Neural cell (in vitro differentiated cells): ENCODE data around the gene ASIC5. TPM values are rescaled to one million over a fixed set of nuclear protein-coding genes. Genes with fewer than 3 reads are reported as not detected.

Experiments used
- H2AFZ ChIP-seq: fragments of 200-600, 300-800 bp; sonication (generic), shearing (Covaris generic); 2 replicates; pipeline ENCODE4 v1.6.0; 2014; ENCODE audit warnings: low read depth, mild to moderate bottlenecking, antibody characterized with exemption, low read length, moderate library complexity
- H3F3A ChIP-seq: fragments of 200-600 bp; shearing (Covaris generic); 2 replicates; pipeline ENCODE4 v1.6.1; 2016; ENCODE audit warnings: mild to moderate bottlenecking, moderate library complexity, mixed read lengths, antibody characterized with exemption, low read length; ENCODE audit not compliant: insufficient read depth, poor library complexity, severe bottlenecking
- H3K27ac ChIP-seq: fragments of 200-600, 300-800 bp; sonication (generic), shearing (Covaris generic); 2 replicates; pipeline ENCODE4 v1.5.1; 2014; ENCODE audit warnings: mild to moderate bottlenecking, low read length, moderate library complexity
- H3K27me3 ChIP-seq: fragments of 300-800, 200-600 bp; sonication (generic), shearing (Covaris generic); 2 replicates; pipeline ENCODE4 v1.6.0; 2014; ENCODE audit warnings: mild to moderate bottlenecking, low read depth, low read length, moderate library complexity; ENCODE audit not compliant: insufficient read depth
- H3K36me3 ChIP-seq: fragments of 300-800, 200-600 bp; sonication (generic), shearing (Covaris generic); 2 replicates; pipeline ENCODE4 v1.5.1; 2014; ENCODE audit warnings: mild to moderate bottlenecking, antibody characterized with exemption, low read length, moderate library complexity; ENCODE audit not compliant: insufficient read depth
- H3K4me2 ChIP-seq: fragments of 300-800, 200-600 bp; sonication (generic), shearing (Covaris generic); 2 replicates; pipeline ENCODE4 v1.6.0; 2014; ENCODE audit warnings: mild to moderate bottlenecking, low read length
- H3K4me3 ChIP-seq: fragments of 300-800, 200-600 bp; sonication (generic), shearing (Covaris generic); 2 replicates; pipeline ENCODE4 v1.5.1; 2014; ENCODE audit warnings: mild to moderate bottlenecking, low read length, moderate library complexity
- H3K79me2 ChIP-seq: fragments of 200-600 bp; shearing (Covaris generic); replicated peaks from 2 replicates; pipeline ENCODE4 v1.6.0; 2014; ENCODE audit warnings: mild to moderate bottlenecking, low read length, moderate library complexity; ENCODE audit not compliant: insufficient read depth
- H3K9ac ChIP-seq: fragments of 300-800, 200-600 bp; sonication (generic), shearing (Covaris generic); 2 replicates; pipeline ENCODE4 v1.6.1; 2016; ENCODE audit warnings: mild to moderate bottlenecking, low read length, mixed read lengths
- H3K9me2 ChIP-seq: fragments of 200-600 bp; shearing (Covaris generic); 2 replicates; pipeline ENCODE4 v1.6.1; 2016; ENCODE audit warnings: mild to moderate bottlenecking, low read length, mixed read lengths; ENCODE audit not compliant: insufficient read depth
- H3K9me3 ChIP-seq: fragments of 200-600, 300-800 bp; sonication (generic), shearing (Covaris generic); 2 replicates; pipeline ENCODE4 v1.6.1; 2016; ENCODE audit warnings: mild to moderate bottlenecking, mixed run types, low read length, moderate library complexity, mixed read lengths
- H4K20me1 ChIP-seq: fragments of 200-600 bp; shearing (Covaris generic); 2 replicates; pipeline ENCODE4 v1.6.1; 2016; ENCODE audit warnings: mild to moderate bottlenecking, mixed run types; ENCODE audit not compliant: insufficient read depth
- EP300 ChIP-seq: fragments of 450-650 bp; conservative IDR thresholded peaks from 2 replicates; pipeline ENCODE4 v1.6.1; 2014; ENCODE audit warnings: antibody characterized with exemption, mild to moderate bottlenecking, moderate library complexity; ENCODE audit not compliant: poor library complexity, severe bottlenecking
- EZH2 ChIP-seq: fragments of 200-600, 300-800 bp; shearing (Covaris generic), sonication (generic); IDR thresholded peaks from 2 replicates; pipeline ENCODE4 v1.6.1; 2014; ENCODE audit warnings: antibody characterized with exemption, low read length, borderline replicate concordance, mild to moderate bottlenecking; ENCODE audit not compliant: insufficient read depth, poor library complexity, severe bottlenecking
- MXI1 ChIP-seq: fragments of 450-650 bp; conservative IDR thresholded peaks from 2 replicates; pipeline ENCODE4 v1.6.1; 2014; ENCODE audit warnings: antibody characterized with exemption, mild to moderate bottlenecking; ENCODE audit not compliant: poor library complexity, severe bottlenecking
- POLR2AphosphoS5 ChIP-seq: IDR thresholded peaks from 2 replicates; pipeline ENCODE4 v1.6.1; 2012
- RAD21 ChIP-seq: fragments of 450-650 bp; conservative IDR thresholded peaks from 2 replicates; pipeline ENCODE4 v1.6.1; 2014; ENCODE audit warnings: antibody characterized with exemption, mild to moderate bottlenecking, moderate library complexity
- SMC3 ChIP-seq: fragments of 450-650 bp; conservative IDR thresholded peaks from 2 replicates; pipeline ENCODE4 v1.6.1; 2014; ENCODE audit warnings: antibody characterized with exemption, mild to moderate bottlenecking, moderate library complexity; ENCODE audit not compliant: poor library complexity
- TAF1 ChIP-seq: IDR thresholded peaks from 2 replicates; pipeline ENCODE4 v1.6.1; 2012; ENCODE audit warnings: low read depth
- polyA plus RNA-seq: library from polyadenylated mRNA; depleted of rRNA; stranded (reverse); fragments of >200 nt; gene quantifications from 2 replicates; pipeline ENCODE4 v1.2.3, GENCODE V29; 2014
- TF ChIP-seq, protein P1 (sequence below): fragments of 450-650 bp; IDR thresholded peaks from 2 replicates; pipeline ENCODE4 v1.5.1; 2014; ENCODE audit warnings: antibody characterized with exemption, mild to moderate bottlenecking, moderate library complexity; ENCODE audit not compliant: poor library complexity, severe bottlenecking
- TF ChIP-seq, protein P2 (sequence below): IDR thresholded peaks from 2 replicates; pipeline ENCODE4 v1.6.1; 2012; ENCODE audit warnings: borderline replicate concordance

ASIC5 gene
- polyA plus RNA-seq, 1 donor from 2014 or later = not detected

DNA sequence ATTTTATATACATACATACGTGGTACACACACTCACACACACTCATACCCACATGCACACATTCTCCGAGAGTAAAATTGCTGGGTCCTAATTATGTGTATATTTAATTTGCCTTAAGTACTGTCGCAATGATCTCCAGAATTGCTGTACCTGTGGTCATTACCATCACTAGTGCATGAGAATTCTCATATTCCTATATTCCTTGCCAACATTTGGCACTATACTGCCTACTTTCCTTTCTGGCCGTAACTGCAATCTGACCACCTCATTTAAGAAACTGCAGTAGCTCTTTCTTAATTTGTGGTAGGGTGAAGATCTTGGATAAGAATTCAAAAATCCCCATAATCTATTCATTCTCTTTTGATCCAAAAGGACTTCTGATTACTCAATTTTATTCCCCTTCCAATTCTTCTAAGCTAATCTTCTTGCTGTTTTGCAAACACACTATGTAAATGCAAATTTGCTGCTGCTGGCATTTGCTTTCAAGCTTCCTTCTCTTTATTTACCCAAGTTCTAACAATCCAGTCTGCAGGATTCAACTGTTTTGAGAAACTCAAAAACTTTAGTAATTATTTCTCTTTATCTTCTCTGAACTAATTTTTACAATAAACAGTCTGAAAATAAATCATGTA, 45.1 kb downstream of the ASIC5 start:
- Histone ChIP-seq H3K4me2 (no peak overlapping the region), H3K36me3 (no peaks in the 10 kb centered on the region), H4K20me1 (no peaks in the 10 kb centered on the region), H3K79me2 (no peaks in the 10 kb centered on the region), H3K27ac (no peak overlapping the region), H3K9me3 (no peaks in the 10 kb centered on the region), H3K27me3 (no peaks in the 10 kb centered on the region), H3F3A (no peaks in the 10 kb centered on the region), H2AFZ (no peak overlapping the region), H3K4me3 (no peak overlapping the region), H3K9ac (no peak overlapping the region), H3K9me2 (no peaks in the 10 kb centered on the region)
- TF ChIP-seq, protein P1, sequence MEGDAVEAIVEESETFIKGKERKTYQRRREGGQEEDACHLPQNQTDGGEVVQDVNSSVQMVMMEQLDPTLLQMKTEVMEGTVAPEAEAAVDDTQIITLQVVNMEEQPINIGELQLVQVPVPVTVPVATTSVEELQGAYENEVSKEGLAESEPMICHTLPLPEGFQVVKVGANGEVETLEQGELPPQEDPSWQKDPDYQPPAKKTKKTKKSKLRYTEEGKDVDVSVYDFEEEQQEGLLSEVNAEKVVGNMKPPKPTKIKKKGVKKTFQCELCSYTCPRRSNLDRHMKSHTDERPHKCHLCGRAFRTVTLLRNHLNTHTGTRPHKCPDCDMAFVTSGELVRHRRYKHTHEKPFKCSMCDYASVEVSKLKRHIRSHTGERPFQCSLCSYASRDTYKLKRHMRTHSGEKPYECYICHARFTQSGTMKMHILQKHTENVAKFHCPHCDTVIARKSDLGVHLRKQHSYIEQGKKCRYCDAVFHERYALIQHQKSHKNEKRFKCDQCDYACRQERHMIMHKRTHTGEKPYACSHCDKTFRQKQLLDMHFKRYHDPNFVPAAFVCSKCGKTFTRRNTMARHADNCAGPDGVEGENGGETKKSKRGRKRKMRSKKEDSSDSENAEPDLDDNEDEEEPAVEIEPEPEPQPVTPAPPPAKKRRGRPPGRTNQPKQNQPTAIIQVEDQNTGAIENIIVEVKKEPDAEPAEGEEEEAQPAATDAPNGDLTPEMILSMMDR = no peak
- no peak for TF ChIP-seq EZH2
- TF ChIP-seq, protein P2, sequence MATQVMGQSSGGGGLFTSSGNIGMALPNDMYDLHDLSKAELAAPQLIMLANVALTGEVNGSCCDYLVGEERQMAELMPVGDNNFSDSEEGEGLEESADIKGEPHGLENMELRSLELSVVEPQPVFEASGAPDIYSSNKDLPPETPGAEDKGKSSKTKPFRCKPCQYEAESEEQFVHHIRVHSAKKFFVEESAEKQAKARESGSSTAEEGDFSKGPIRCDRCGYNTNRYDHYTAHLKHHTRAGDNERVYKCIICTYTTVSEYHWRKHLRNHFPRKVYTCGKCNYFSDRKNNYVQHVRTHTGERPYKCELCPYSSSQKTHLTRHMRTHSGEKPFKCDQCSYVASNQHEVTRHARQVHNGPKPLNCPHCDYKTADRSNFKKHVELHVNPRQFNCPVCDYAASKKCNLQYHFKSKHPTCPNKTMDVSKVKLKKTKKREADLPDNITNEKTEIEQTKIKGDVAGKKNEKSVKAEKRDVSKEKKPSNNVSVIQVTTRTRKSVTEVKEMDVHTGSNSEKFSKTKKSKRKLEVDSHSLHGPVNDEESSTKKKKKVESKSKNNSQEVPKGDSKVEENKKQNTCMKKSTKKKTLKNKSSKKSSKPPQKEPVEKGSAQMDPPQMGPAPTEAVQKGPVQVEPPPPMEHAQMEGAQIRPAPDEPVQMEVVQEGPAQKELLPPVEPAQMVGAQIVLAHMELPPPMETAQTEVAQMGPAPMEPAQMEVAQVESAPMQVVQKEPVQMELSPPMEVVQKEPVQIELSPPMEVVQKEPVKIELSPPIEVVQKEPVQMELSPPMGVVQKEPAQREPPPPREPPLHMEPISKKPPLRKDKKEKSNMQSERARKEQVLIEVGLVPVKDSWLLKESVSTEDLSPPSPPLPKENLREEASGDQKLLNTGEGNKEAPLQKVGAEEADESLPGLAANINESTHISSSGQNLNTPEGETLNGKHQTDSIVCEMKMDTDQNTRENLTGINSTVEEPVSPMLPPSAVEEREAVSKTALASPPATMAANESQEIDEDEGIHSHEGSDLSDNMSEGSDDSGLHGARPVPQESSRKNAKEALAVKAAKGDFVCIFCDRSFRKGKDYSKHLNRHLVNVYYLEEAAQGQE = no peak

DNA sequence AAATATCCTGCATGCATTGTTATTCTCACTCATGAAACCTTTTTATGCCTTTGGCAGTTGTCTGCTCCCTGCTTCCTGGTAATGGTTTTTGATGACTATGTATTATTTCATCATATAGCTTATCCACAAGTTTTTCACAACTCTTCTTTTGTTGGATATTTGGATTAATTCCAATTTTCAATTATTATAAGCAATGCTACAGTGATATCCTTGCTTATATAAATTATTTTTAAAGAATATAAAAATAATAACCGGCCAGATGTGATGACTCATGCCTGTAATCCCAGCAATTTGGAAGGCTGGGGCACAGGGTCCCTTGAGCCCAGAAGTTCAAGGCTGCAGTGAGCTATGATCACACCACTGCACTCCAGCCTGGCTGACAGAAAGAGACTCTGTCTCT, 47.0 kb downstream of the ASIC5 start:
- TF ChIP-seq EZH2 (no peak), TAF1 (no peak), EP300 (no peak), MXI1 (no peak), POLR2AphosphoS5 (no peak), SMC3 (no peak), RAD21 (no peak)
- TF ChIP-seq, protein P1 = no peak
- TF ChIP-seq, protein P2 = no peak
- Histone ChIP-seq H3K27ac (no peak overlapping the region), H2AFZ (no peak overlapping the region), H3K79me2 (no peaks in the 10 kb centered on the region), H3K27me3 (no peaks in the 10 kb centered on the region), H3K4me2 (no peak overlapping the region), H4K20me1 (no peaks in the 10 kb centered on the region), H3F3A (no peaks in the 10 kb centered on the region), H3K9ac (no peak overlapping the region), H3K4me3 (no peak overlapping the region), H3K9me2 (no peaks in the 10 kb centered on the region), H3K36me3 (no peaks in the 10 kb centered on the region), H3K9me3 (no peaks in the 10 kb centered on the region)
